HEK293 (cell line): ENCODE data around the gene TRPV6.

ENCODE experiments used
- CTCF ChIA-PET: fragments of 350-600 bp; formaldehyde crosslinking; extraction: SDS; loops from one replicate; lab custom pipeline; 2021; ENCODE audit warnings: antibody characterized with exemption; lab: Yijun Ruan, JAX
- POLR2A ChIA-PET: fragments of 300-600 bp; formaldehyde crosslinking; extraction: SDS; loops from one replicate; lab custom pipeline; 2020; ENCODE audit warnings: antibody characterized with exemption, inconsistent platforms; lab: Yijun Ruan, JAX
- H3K27ac ChIP-seq: fragments of 200-500 bp; sonication (Bioruptor generic); 2 replicates; pipeline ENCODE4 v1.5.1; 2014; ENCODE audit warnings: low read depth, low read length, control low read depth, inconsistent platforms; ENCODE audit errors: extremely low read depth
- H3K36me3 ChIP-seq, 2 experiments: fragments of 200-500 bp in 1 of 2; sonication (Bioruptor generic) in 1 of 2; 1 replicate in 1 of 2; 2 replicates in 1 of 2; pipeline ENCODE4 v1.5.1; 2014 to 2017; ENCODE audit warnings: inconsistent platforms in 2 of 2, low read length in 2 of 2; ENCODE audit not compliant: control insufficient read depth in 2 of 2, insufficient read depth in 1 of 2
- H3K4me1 ChIP-seq: fragments of 200-500 bp; sonication (Bioruptor generic); 2 replicates; pipeline ENCODE4 v1.5.1; 2014; ENCODE audit warnings: mild to moderate bottlenecking, low read length, inconsistent platforms; ENCODE audit not compliant: control insufficient read depth, insufficient read depth
- H3K4me3 ChIP-seq: 2 replicates; pipeline ENCODE4 v1.5.1; 2011; ENCODE audit warnings: low read depth, mild to moderate bottlenecking, control low read depth, low read length, moderate library complexity
- H3K9me3 ChIP-seq: fragments of 200-500 bp; sonication (Bioruptor generic); 2 replicates; pipeline ENCODE4 v1.5.1; 2014; ENCODE audit warnings: low read depth, low read length, inconsistent platforms; ENCODE audit not compliant: control insufficient read depth, insufficient read depth
- HOXA7 ChIP-seq: sonication (generic); formaldehyde crosslinking; IDR thresholded peaks from 2 replicates; pipeline ENCODE4 v1.8.1; 2022; ENCODE audit warnings: missing genetic modification reagents, borderline replicate concordance
- HOXD13 ChIP-seq: sonication (generic); formaldehyde crosslinking; IDR thresholded peaks from 2 replicates; pipeline ENCODE4 v1.8.0; 2022; ENCODE audit warnings: missing genetic modification reagents, borderline replicate concordance
- SALL2 ChIP-seq: fragments of 450-650 bp; formaldehyde crosslinking; IDR thresholded peaks from 2 replicates; pipeline ENCODE4 v1.5.0; 2017; ENCODE audit warnings: missing biosample characterization, mild to moderate bottlenecking, missing genetic modification characterization, borderline replicate concordance
- SP2 ChIP-seq: fragments of 450-650 bp; formaldehyde crosslinking; IDR thresholded peaks from 2 replicates; pipeline ENCODE4 v1.5.1; 2016; ENCODE audit warnings: missing biosample characterization, missing genetic modification characterization
- ZFHX2 ChIP-seq: fragments of 450-650 bp; formaldehyde crosslinking; conservative IDR thresholded peaks from 2 replicates; pipeline ENCODE4 v1.5.1; 2016; ENCODE audit warnings: missing biosample characterization, missing genetic modification characterization
- ZNF112 ChIP-seq: fragments of 450-650 bp; formaldehyde crosslinking; IDR thresholded peaks from 2 replicates; pipeline ENCODE4 v1.5.0; 2017; ENCODE audit warnings: missing biosample characterization, missing genetic modification characterization
- ZNF2 ChIP-seq: fragments of 450-650 bp; formaldehyde crosslinking; IDR thresholded peaks from 2 replicates; pipeline ENCODE4 v1.5.1; 2016; ENCODE audit warnings: missing biosample characterization, missing genetic modification characterization
- ZNF274 ChIP-seq, 2 experiments: fragments of 200-500 bp in 1 of 2; fragments of 450-650 bp in 1 of 2; sonication (Bioruptor generic) in 1 of 2; formaldehyde crosslinking in 1 of 2; IDR thresholded peaks; 2 replicates each; pipeline versions ENCODE4 v1.5.1 to v1.6.1; 2014 to 2016; ENCODE audit warnings: borderline replicate concordance in 1 of 2, inconsistent platforms in 1 of 2, low read length in 1 of 2, missing biosample characterization in 1 of 2, missing genetic modification characterization in 1 of 2
- ZNF394 ChIP-seq: fragments of 450-650 bp; formaldehyde crosslinking; IDR thresholded peaks from 2 replicates; pipeline ENCODE4 v1.5.1; 2016; ENCODE audit warnings: missing biosample characterization, missing genetic modification characterization, mild to moderate bottlenecking, moderate library complexity, borderline replicate concordance
- ZNF404 ChIP-seq: fragments of 450-650 bp; formaldehyde crosslinking; IDR thresholded peaks from 2 replicates; pipeline ENCODE4 v1.5.1; 2017; ENCODE audit warnings: missing biosample characterization, missing genetic modification characterization
- ZNF555 ChIP-seq: fragments of 450-650 bp; formaldehyde crosslinking; conservative IDR thresholded peaks from 2 replicates; pipeline ENCODE4 v1.5.1; 2017; ENCODE audit warnings: missing biosample characterization, mild to moderate bottlenecking, missing genetic modification characterization, inconsistent platforms
- ZNF843 ChIP-seq: fragments of 450-650 bp; formaldehyde crosslinking; IDR thresholded peaks from 2 replicates; pipeline ENCODE4 v1.5.1; 2016; ENCODE audit warnings: missing biosample characterization, missing genetic modification characterization
- TF ChIP-seq, protein P1 (sequence below): fragments of 450-650 bp; formaldehyde crosslinking; IDR thresholded peaks from 2 replicates; pipeline ENCODE4 v1.5.1; 2016; ENCODE audit warnings: missing biosample characterization, missing genetic modification characterization
- TF ChIP-seq, protein P2 (sequence below): fragments of 450-650 bp; formaldehyde crosslinking; IDR thresholded peaks from 2 replicates; pipeline ENCODE4 v1.5.1; 2016; ENCODE audit warnings: missing biosample characterization, missing genetic modification characterization
- TF ChIP-seq, protein P3 (sequence below): fragments of 450-650 bp; formaldehyde crosslinking; IDR thresholded peaks from 2 replicates; pipeline ENCODE4; 2016; ENCODE audit warnings: missing biosample characterization, missing genetic modification characterization
- TF ChIP-seq, protein P4 (sequence below): fragments of 450-650 bp; formaldehyde crosslinking; IDR thresholded peaks from 2 replicates; pipeline ENCODE4 v1.5.1; 2016; ENCODE audit warnings: missing biosample characterization, missing genetic modification characterization
- TF ChIP-seq, protein P5 (sequence below): fragments of 450-650 bp; formaldehyde crosslinking; IDR thresholded peaks from 2 replicates; pipeline ENCODE4 v1.5.1; 2016; ENCODE audit warnings: missing biosample characterization, missing genetic modification characterization, low read depth
- TF ChIP-seq, protein P6 (sequence below): fragments of 450-650 bp; formaldehyde crosslinking; IDR thresholded peaks from 2 replicates; pipeline ENCODE4 v1.5.1; 2017; ENCODE audit warnings: missing biosample characterization, missing genetic modification characterization
- TF ChIP-seq, protein P7 (sequence below): sonication (generic); formaldehyde crosslinking; IDR thresholded peaks from 2 replicates; pipeline ENCODE4 v1.8.1; 2022; ENCODE audit warnings: mild to moderate bottlenecking, moderate library complexity, missing genetic modification reagents

The TRPV6 gene

DNA sequence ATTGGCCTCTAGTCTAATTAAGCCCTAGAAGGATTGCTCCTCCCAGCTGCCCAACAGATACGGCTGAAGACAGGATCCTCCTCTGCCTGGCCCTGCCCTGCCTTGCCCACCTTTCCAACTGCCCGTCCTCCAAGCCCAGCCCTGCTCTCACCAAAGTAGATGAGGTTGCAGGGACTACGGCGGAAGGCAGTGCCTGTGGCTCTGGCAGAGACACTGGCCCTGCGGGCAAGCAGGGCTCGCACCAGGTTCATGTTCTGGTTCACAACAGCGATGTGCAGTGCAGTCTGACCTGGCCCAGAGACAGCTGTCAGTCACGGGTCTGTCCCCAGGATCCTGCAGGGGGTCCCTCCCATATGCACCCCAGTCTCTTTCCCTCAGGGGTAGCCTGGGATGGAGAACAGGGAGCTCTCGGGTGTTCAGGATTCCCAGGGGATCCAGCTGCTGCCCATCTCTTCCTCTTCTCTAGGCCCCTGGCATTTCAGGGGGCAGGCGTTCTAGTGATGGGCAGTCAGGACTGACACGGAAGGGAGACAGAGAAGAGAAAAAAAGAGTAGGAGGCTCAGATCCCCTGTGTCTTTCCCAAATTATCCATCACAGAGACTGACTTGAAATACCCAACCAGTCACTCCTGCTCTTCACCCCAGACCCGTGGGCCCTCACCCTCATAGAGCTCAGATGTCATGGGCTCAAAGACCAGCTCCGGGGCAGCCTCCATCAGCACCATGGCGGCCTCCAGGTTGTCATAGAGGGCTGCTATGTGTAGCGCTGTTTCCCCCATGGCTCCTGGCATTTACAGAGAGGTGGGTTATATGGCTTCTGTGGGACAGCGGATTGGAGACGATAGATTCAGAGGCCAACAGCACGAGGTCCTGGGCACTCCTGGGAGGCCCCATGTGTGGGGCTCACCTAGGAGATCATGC, 8.3 kb downstream of the TRPV6 start:
- H3K4me1 ChIP-seq: no peaks in the 10 kb centered on the region

More for the DNA sequence above, 8.3 kb downstream of the TRPV6 start:
- Histone ChIP-seq H3K36me3 (peaks cover 0 to 2% of the 10 kb centered on the region in 2 experiments; a peak in 1 of 3 replicates), H3K4me3 (no peak overlapping the region), H3K27ac (no peak overlapping the region), H3K9me3 (no peaks in the 10 kb centered on the region)
- TF ChIP-seq ZNF843 (no peak), ZNF394 (no peak), ZNF404 (tag by site-specific recombination) (no peak), HOXA7 (CRISPR knock-in tag) (no peak), ZNF555 (tag by site-specific recombination) (no peak), ZNF2 (tag by site-specific recombination) (no peak), SP2 (tag by site-specific recombination) (no peak), ZFHX2 (tag by site-specific recombination) (no peak), ZNF274 (IDR thresholded peaks at IDR 0.05; ENCODE audit: low read length) (no peak), ZNF274 (tag by site-specific recombination; IDR thresholded peaks at IDR 0.05; ENCODE audit: borderline replicate concordance) (no peak), HOXD13 (CRISPR knock-in tag) (no peak), ZNF112 (no peak), SALL2 (tag by site-specific recombination) (no peak)
- TF ChIP-seq, protein P1, sequence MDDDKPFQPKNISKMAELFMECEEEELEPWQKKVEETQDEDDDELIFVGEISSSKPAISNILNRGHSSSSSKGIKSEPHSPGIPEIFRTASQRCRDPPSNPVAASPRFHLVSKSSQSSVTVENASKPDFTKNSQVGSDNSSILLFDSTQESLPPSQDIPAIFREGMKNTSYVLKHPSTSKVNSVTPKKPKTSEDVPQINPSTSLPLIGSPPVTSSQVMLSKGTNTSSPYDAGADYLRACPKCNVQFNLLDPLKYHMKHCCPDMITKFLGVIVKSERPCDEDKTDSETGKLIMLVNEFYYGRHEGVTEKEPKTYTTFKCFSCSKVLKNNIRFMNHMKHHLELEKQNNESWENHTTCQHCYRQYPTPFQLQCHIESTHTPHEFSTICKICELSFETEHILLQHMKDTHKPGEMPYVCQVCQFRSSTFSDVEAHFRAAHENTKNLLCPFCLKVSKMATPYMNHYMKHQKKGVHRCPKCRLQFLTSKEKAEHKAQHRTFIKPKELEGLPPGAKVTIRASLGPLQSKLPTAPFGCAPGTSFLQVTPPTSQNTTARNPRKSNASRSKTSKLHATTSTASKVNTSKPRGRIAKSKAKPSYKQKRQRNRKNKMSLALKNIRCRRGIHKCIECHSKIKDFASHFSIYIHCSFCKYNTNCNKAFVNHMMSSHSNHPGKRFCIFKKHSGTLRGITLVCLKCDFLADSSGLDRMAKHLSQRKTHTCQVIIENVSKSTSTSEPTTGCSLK: no peak
- TF ChIP-seq, protein P2, sequence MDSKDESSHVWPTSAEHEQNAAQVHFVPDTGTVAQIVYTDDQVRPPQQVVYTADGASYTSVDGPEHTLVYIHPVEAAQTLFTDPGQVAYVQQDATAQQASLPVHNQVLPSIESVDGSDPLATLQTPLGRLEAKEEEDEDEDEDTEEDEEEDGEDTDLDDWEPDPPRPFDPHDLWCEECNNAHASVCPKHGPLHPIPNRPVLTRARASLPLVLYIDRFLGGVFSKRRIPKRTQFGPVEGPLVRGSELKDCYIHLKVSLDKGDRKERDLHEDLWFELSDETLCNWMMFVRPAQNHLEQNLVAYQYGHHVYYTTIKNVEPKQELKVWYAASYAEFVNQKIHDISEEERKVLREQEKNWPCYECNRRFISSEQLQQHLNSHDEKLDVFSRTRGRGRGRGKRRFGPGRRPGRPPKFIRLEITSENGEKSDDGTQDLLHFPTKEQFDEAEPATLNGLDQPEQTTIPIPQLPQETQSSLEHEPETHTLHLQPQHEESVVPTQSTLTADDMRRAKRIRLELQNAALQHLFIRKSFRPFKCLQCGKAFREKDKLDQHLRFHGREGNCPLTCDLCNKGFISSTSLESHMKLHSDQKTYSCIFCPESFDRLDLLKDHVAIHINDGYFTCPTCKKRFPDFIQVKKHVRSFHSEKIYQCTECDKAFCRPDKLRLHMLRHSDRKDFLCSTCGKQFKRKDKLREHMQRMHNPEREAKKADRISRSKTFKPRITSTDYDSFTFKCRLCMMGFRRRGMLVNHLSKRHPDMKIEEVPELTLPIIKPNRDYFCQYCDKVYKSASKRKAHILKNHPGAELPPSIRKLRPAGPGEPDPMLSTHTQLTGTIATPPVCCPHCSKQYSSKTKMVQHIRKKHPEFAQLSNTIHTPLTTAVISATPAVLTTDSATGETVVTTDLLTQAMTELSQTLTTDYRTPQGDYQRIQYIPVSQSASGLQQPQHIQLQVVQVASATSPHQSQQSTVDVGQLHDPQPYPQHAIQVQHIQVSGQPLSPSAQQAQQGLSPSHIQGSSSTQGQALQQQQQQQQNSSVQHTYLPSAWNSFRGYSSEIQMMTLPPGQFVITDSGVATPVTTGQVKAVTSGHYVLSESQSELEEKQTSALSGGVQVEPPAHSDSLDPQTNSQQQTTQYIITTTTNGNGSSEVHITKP (tag by site-specific recombination): no peak
- TF ChIP-seq, protein P3, sequence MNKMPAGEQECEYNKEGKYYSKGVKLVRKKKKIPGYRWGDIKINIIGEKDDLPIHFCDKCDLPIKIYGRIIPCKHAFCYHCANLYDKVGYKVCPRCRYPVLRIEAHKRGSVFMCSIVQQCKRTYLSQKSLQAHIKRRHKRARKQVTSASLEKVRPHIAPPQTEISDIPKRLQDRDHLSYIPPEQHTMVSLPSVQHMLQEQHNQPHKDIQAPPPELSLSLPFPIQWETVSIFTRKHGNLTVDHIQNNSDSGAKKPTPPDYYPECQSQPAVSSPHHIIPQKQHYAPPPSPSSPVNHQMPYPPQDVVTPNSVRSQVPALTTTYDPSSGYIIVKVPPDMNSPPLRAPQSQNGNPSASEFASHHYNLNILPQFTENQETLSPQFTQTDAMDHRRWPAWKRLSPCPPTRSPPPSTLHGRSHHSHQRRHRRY (tag by site-specific recombination): no peak
- TF ChIP-seq, protein P4, sequence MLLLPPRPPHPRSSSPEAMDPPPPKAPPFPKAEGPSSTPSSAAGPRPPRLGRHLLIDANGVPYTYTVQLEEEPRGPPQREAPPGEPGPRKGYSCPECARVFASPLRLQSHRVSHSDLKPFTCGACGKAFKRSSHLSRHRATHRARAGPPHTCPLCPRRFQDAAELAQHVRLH (tag by site-specific recombination): no peak
- TF ChIP-seq, protein P5, sequence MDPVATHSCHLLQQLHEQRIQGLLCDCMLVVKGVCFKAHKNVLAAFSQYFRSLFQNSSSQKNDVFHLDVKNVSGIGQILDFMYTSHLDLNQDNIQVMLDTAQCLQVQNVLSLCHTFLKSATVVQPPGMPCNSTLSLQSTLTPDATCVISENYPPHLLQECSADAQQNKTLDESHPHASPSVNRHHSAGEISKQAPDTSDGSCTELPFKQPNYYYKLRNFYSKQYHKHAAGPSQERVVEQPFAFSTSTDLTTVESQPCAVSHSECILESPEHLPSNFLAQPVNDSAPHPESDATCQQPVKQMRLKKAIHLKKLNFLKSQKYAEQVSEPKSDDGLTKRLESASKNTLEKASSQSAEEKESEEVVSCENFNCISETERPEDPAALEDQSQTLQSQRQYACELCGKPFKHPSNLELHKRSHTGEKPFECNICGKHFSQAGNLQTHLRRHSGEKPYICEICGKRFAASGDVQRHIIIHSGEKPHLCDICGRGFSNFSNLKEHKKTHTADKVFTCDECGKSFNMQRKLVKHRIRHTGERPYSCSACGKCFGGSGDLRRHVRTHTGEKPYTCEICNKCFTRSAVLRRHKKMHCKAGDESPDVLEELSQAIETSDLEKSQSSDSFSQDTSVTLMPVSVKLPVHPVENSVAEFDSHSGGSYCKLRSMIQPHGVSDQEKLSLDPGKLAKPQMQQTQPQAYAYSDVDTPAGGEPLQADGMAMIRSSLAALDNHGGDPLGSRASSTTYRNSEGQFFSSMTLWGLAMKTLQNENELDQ: no peak
- TF ChIP-seq, protein P6, sequence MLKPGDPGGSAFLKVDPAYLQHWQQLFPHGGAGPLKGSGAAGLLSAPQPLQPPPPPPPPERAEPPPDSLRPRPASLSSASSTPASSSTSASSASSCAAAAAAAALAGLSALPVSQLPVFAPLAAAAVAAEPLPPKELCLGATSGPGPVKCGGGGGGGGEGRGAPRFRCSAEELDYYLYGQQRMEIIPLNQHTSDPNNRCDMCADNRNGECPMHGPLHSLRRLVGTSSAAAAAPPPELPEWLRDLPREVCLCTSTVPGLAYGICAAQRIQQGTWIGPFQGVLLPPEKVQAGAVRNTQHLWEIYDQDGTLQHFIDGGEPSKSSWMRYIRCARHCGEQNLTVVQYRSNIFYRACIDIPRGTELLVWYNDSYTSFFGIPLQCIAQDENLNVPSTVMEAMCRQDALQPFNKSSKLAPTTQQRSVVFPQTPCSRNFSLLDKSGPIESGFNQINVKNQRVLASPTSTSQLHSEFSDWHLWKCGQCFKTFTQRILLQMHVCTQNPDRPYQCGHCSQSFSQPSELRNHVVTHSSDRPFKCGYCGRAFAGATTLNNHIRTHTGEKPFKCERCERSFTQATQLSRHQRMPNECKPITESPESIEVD: no peak
- TF ChIP-seq, protein P7, sequence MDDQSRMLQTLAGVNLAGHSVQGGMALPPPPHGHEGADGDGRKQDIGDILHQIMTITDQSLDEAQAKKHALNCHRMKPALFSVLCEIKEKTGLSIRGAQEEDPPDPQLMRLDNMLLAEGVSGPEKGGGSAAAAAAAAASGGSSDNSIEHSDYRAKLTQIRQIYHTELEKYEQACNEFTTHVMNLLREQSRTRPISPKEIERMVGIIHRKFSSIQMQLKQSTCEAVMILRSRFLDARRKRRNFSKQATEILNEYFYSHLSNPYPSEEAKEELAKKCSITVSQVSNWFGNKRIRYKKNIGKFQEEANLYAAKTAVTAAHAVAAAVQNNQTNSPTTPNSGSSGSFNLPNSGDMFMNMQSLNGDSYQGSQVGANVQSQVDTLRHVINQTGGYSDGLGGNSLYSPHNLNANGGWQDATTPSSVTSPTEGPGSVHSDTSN: no peak
- CTCF ChIA-PET: interaction anchor here (0.5 to 1.3 kb wide), 3 partner anchors 11 to 126 kb away, joined by 3 to 8 read pairs (median 5); no protein-coding TSS in a partner anchor
- POLR2A ChIA-PET: no interaction called here
